CD14-positive monocyte (primary cell): Measurements from ENCODE around the gene TNFAIP1. TPM values are rescaled to one million over a fixed set of nuclear protein-coding genes. Genes with fewer than 3 reads are reported as not detected.

Source experiments
- DNase-seq, 3 donors: peaks; one replicate each; pipeline ENCODE4 v3.0.0-alpha.2; 2011 to 2022
- H2AFZ ChIP-seq: 2 replicates; pipeline ENCODE4 v1.6.0; 2012; ENCODE audit warnings: mild to moderate bottlenecking, low read depth, low read length, inconsistent platforms; ENCODE audit not compliant: insufficient read depth, poor library complexity, severe bottlenecking
- H3K27ac ChIP-seq, 2 donors: 1 replicate in 1 of 2; 2 replicates in 1 of 2; pipeline ENCODE4 v1.5.1; 2012 to 2013; ENCODE audit warnings: low read length in 2 of 2, control low read depth in 1 of 2, inconsistent platforms in 1 of 2, low read depth in 1 of 2, mild to moderate bottlenecking in 1 of 2
- H3K27me3 ChIP-seq, 2 donors: one replicate each; pipeline versions ENCODE4 v1.6.0 to v1.6.1; 2011 to 2013; ENCODE audit warnings: low read length in 2 of 2; ENCODE audit not compliant: control insufficient read depth in 2 of 2, insufficient read depth in 2 of 2
- H3K36me3 ChIP-seq, 2 donors: replicated peaks in 1 of 2; 1 replicate in 1 of 2; 2 replicates in 1 of 2; pipeline versions ENCODE4 v1.5.1 to v1.6.1; 2012 to 2013; ENCODE audit warnings: low read length in 2 of 2, control low read depth in 1 of 2, inconsistent platforms in 1 of 2, mild to moderate bottlenecking in 1 of 2; ENCODE audit not compliant: insufficient read depth in 2 of 2, control insufficient read depth in 1 of 2
- H3K4me1 ChIP-seq, 2 donors: 1 replicate in 1 of 2; 2 replicates in 1 of 2; pipeline versions ENCODE4 v1.5.1 to v1.6.1; 2012 to 2013; ENCODE audit warnings: low read length in 2 of 2, control low read depth in 1 of 2, inconsistent platforms in 1 of 2, mild to moderate bottlenecking in 1 of 2, moderate library complexity in 1 of 2; ENCODE audit not compliant: insufficient read depth in 2 of 2, control insufficient read depth in 1 of 2
- H3K4me2 ChIP-seq: replicated peaks from 2 replicates; pipeline ENCODE3; 2012; ENCODE audit warnings: low read length, moderate library complexity, mild to moderate bottlenecking; ENCODE audit not compliant: poor library complexity, severe bottlenecking; ENCODE audit errors: extremely low read depth
- H3K4me3 ChIP-seq, 3 experiments: fragments of 200-600 bp in 1 of 3; sonication (generic) in 1 of 3; replicated peaks in 1 of 3; 1 replicate in 2 of 3; 2 replicates in 1 of 3; pipeline ENCODE4 v1.5.1; 2011 to 2013; ENCODE audit warnings: low read length in 3 of 3, mild to moderate bottlenecking in 3 of 3, control low read depth in 2 of 3, low read depth in 2 of 3, inconsistent platforms in 1 of 3, moderate library complexity in 1 of 3
- H3K79me2 ChIP-seq: 2 replicates; pipeline ENCODE4 v1.6.0; 2012; ENCODE audit warnings: mild to moderate bottlenecking, control low read depth, inconsistent platforms, low read length, moderate library complexity; ENCODE audit not compliant: insufficient read depth
- H3K9ac ChIP-seq: 2 replicates; pipeline ENCODE4 v1.6.0; 2017; ENCODE audit warnings: low read length, mild to moderate bottlenecking; ENCODE audit not compliant: insufficient read depth, poor library complexity, severe bottlenecking
- H3K9me3 ChIP-seq, 2 donors: replicated peaks in 1 of 2; 1 replicate in 1 of 2; 2 replicates in 1 of 2; pipeline versions ENCODE4 v1.5.1 to v1.6.1; 2012 to 2013; ENCODE audit warnings: low read length in 2 of 2, control low read depth in 1 of 2; ENCODE audit not compliant: control insufficient read depth in 1 of 2, insufficient read depth in 1 of 2
- H4K20me1 ChIP-seq: 2 replicates; pipeline ENCODE4 v1.6.0; 2012; ENCODE audit warnings: mild to moderate bottlenecking, low read length, control low read depth, moderate library complexity; ENCODE audit not compliant: insufficient read depth
- H3K27ac Mint-ChIP-seq, 7 donors: one replicate each; pipeline ENCODE4 v1.8.0; 2020; ENCODE audit warnings: mild to moderate bottlenecking in 7 of 7, mixed read lengths in 7 of 7, moderate library complexity in 6 of 7, inconsistent platforms in 2 of 7
- H3K27me3 Mint-ChIP-seq, 3 donors: one replicate each; pipeline ENCODE4 v1.8.0; 2021 to 2022; ENCODE audit warnings: low read depth in 3 of 3, mild to moderate bottlenecking in 3 of 3, mixed read lengths in 3 of 3, moderate library complexity in 3 of 3, inconsistent platforms in 1 of 3
- H3K36me3 Mint-ChIP-seq, 2 donors: one replicate each; pipeline ENCODE4 v1.8.0; 2020; ENCODE audit warnings: mixed read lengths in 2 of 2, inconsistent platforms in 1 of 2, mild to moderate bottlenecking in 1 of 2
- H3K4me1 Mint-ChIP-seq: one replicate; pipeline ENCODE4 v1.8.0; 2020; ENCODE audit warnings: mild to moderate bottlenecking, mixed read lengths
- H3K4me3 Mint-ChIP-seq, 2 donors: one replicate each; pipeline ENCODE4 v1.8.0; 2020; ENCODE audit warnings: mild to moderate bottlenecking in 2 of 2, mixed read lengths in 2 of 2, moderate library complexity in 1 of 2
- H3K9me3 Mint-ChIP-seq, 7 donors: one replicate each; pipeline ENCODE4 v1.8.0; 2020 to 2022; ENCODE audit warnings: mixed read lengths in 7 of 7, mild to moderate bottlenecking in 6 of 7, moderate library complexity in 6 of 7, inconsistent platforms in 2 of 7
- CTCF ChIP-seq: fragments of 200-600 bp; IDR thresholded peaks from one replicate; pipeline ENCODE4 v1.8.0; 2022; ENCODE audit warnings: antibody characterized with exemption, mild to moderate bottlenecking
- WGBS: methylation state at CpG from one replicate; pipeline ENCODE4 v1.1.5; 2013; ENCODE audit warnings: missing lambda C conversion rate; ENCODE audit not compliant: insufficient coverage; 5-methylcytosine and 5-hydroxymethylcytosine counted together
- intact Hi-C, 2 donors: fragments of 100-400 bp; cut with micrococcal nuclease; formaldehyde crosslinking; loops; one replicate each; pipeline versions ENCODE4 v1.15.0 to v1.15.1; 2023
- polyA plus RNA-seq, 3 donors: library from polyadenylated mRNA; depleted of rRNA in 1 of 3; unstranded in 2 of 3; stranded (reverse) in 1 of 3; fragments of 300-500 nt in 2 of 3; fragments of >200 nt in 1 of 3; fragmentation: Illumina TruSeq in 2 of 3; gene quantifications; 1 replicate in 2 of 3; 2 replicates in 1 of 3; pipeline ENCODE4 v1.2.3, GENCODE V29; 2012 to 2021

TNFAIP1 gene
- polyA plus RNA-seq, 3 donors = 7.2 to 9.5 (median 9.4) TPM

GRCh38 chr17:28293994-28294393, 41.6 kb upstream of the TNFAIP1 start:
- no CpG with 5 or more reads among the region's 6 CpGs for WGBS

GRCh38 chr17:28295677-28296578, 39.6 kb upstream of the TNFAIP1 start:
- Histone ChIP-seq H3K79me2 (no peaks in the 10 kb centered on the region), H3K4me2 (no peak overlapping the region), H3K4me1 (peaks cover 5 to 8% of the 10 kb centered on the region in 2 donors), H3K36me3 (no peaks in the 10 kb centered on the region), H3K9ac (no peak overlapping the region), H3K27me3 (peaks cover 0 to 7% of the 10 kb centered on the region in 2 donors), H4K20me1 (no peaks in the 10 kb centered on the region), H3K27ac (no peak overlapping the region), H3K4me3 (no peak overlapping the region), H2AFZ (no peak overlapping the region), H3K9me3 (no peaks in the 10 kb centered on the region)
- no peak overlapping the region for H3K4me3 Mint-ChIP-seq
- H3K9me3 Mint-ChIP-seq = no peaks in the 10 kb centered on the region
- intact Hi-C loops = no loop called here
- H3K36me3 Mint-ChIP-seq = no peaks in the 10 kb centered on the region
- 100% methylated on average over 1 of the region's 3 CpGs for WGBS
- DNase-seq = no peak
- H3K27ac Mint-ChIP-seq = no peak overlapping the region
- peaks cover 1 to 25% (median 6%) of the 10 kb centered on the region in 3 donors for H3K27me3 Mint-ChIP-seq
- no peak for TF ChIP-seq CTCF
- H3K4me1 Mint-ChIP-seq = peaks cover 2% of the 10 kb centered on the region

More at GRCh38 chr17:28293994-28294393, 41.6 kb upstream of the TNFAIP1 start:
- H3K9ac ChIP-seq = no peak overlapping the region
- H3K4me3 Mint-ChIP-seq = no peak overlapping the region
- no peaks in the 10 kb centered on the region for H3K36me3 Mint-ChIP-seq
- no peak for TF ChIP-seq CTCF
- H3K4me1 Mint-ChIP-seq = peaks cover 2% of the 10 kb centered on the region
- no peak overlapping the region for H3K4me2 ChIP-seq
- no peaks in the 10 kb centered on the region for H3K9me3 ChIP-seq
- no peak overlapping the region for H2AFZ ChIP-seq
- H3K27me3 ChIP-seq = peaks cover 0 to 11% of the 10 kb centered on the region in 2 donors
- H3K27ac ChIP-seq = no peak overlapping the region
- H3K4me1 ChIP-seq = peaks cover 5 to 8% of the 10 kb centered on the region in 2 donors
- peak; percentile 42 to 72 (median 60) for DNase-seq
- H3K36me3 ChIP-seq = no peaks in the 10 kb centered on the region
- no peaks in the 10 kb centered on the region for H4K20me1 ChIP-seq
- intact Hi-C loops = no loop called here
- H3K9me3 Mint-ChIP-seq = no peaks in the 10 kb centered on the region
- no peak overlapping the region for H3K4me3 ChIP-seq
- no peak overlapping the region for H3K27ac Mint-ChIP-seq
- no peaks in the 10 kb centered on the region for H3K79me2 ChIP-seq
- H3K27me3 Mint-ChIP-seq = peaks cover 1 to 26% (median 4%) of the 10 kb centered on the region in 3 donors
